Endothelial cell of umbilical vein (primary cell): Measurements from ENCODE around the gene PRKCG.

Experiments
- CTCF ChIP-seq, 2 donors: IDR thresholded peaks; 1 replicate in 1 of 2; 2 replicates in 1 of 2; pipeline ENCODE4 v1.5.1; 2011; ENCODE audit warnings: low read length in 2 of 2, mild to moderate bottlenecking in 2 of 2, moderate library complexity in 2 of 2, control low read depth in 1 of 2, inconsistent platforms in 1 of 2, low read depth in 1 of 2; ENCODE audit not compliant: insufficient read depth in 1 of 2; ENCODE audit errors: extremely low read depth in 1 of 2
- EZH2 ChIP-seq: IDR thresholded peaks from 2 replicates; pipeline ENCODE4 v1.6.1; 2012; ENCODE audit warnings: borderline replicate concordance, low read depth, mild to moderate bottlenecking, moderate library complexity, low read length, inconsistent platforms; ENCODE audit not compliant: severe bottlenecking
- GATA2 ChIP-seq: IDR thresholded peaks from 2 replicates; pipeline ENCODE4 v1.7.0; 2011; ENCODE audit warnings: low read depth, mild to moderate bottlenecking, moderate library complexity, mixed read lengths, low read length; ENCODE audit not compliant: insufficient read length, insufficient read depth
- MYC ChIP-seq: IDR thresholded peaks from one replicate; pipeline ENCODE4 v1.6.1; 2011; ENCODE audit warnings: mild to moderate bottlenecking, low read depth, low read length
- POLR2A ChIP-seq: IDR thresholded peaks from 2 replicates; pipeline ENCODE4 v1.6.1; 2012; ENCODE audit warnings: low read depth, mild to moderate bottlenecking, control low read depth, low read length
- POLR2AphosphoS5 ChIP-seq: IDR thresholded peaks from 2 replicates; pipeline ENCODE4 v1.6.1; 2012; ENCODE audit warnings: low read depth, mild to moderate bottlenecking, control low read depth, low read length, moderate library complexity; ENCODE audit not compliant: insufficient read depth
- TF ChIP-seq, protein P1 (sequence below): IDR thresholded peaks from 2 replicates; pipeline ENCODE4 v1.6.1; 2011; ENCODE audit not compliant: insufficient read depth, insufficient read length

DNA sequence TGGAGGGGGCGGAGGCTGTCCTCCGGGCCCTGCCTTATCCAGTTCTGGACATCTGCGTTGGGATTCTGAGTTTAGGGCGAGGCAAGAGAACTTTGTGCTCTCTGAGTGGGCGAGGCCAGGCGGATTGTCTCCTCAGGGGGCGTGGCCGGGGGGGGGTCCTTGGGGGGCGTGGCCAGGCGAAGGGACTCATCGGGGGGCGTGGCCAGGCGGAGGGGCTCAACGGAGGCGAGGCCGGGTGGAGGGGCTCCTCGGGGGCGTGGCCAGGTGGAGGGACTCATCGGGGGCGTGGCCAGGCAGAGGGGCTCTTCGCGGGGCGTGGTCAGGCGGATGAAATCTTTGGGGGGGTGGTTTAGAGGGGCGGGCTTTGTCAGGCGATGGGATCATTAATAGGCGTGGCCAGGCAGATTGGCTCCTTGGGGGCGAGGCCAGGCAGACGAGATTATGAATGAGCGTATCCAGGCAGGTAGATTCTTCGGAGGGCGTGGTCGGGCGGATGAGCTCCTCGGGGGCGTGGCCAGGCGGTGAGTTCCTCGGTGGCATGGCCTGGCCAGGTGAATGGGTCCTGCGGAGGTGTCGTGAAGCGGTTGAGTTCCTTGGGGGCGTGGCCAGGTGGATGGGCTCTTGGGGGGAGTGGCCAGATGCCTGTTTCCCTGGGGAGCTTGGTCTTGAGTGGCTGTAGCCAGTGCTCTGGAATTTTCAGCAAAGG lies 16.8 kb downstream of the PRKCG start:
- no peak for TF ChIP-seq EZH2
- TF ChIP-seq, protein P1, sequence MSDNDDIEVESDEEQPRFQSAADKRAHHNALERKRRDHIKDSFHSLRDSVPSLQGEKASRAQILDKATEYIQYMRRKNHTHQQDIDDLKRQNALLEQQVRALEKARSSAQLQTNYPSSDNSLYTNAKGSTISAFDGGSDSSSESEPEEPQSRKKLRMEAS: no peak
- TF ChIP-seq CTCF (IDR thresholded peaks at IDR 0.05; ENCODE audit: extremely low read depth in 1 of 2, insufficient read depth in 1 of 2, low read depth in 1 of 2, low read length in 2 of 2): no peak
- TF ChIP-seq POLR2A: no peak
- TF ChIP-seq POLR2AphosphoS5: no peak
- no peak for TF ChIP-seq GATA2
- TF ChIP-seq MYC: no peak
